ENCODE data around the gene MAPKAP1. TPM values are rescaled to one million over a fixed set of nuclear protein-coding genes. Genes with fewer than 3 reads are reported as not detected.

The MAPKAP1 gene
- polyA plus RNA-seq, 1 donor from 2014 or later = 57.5 TPM

GRCh38 chr9:125548141-125548540, 158.9 kb downstream of the MAPKAP1 start:
- no peak overlapping the region for H3K4me3 ChIP-seq (ENCODE audit: low read length)
- TF ChIP-seq EZH2 (IDR thresholded peaks at IDR 0.05; ENCODE audit: borderline replicate concordance, insufficient read depth, low read length, poor library complexity, severe bottlenecking) (no peak), CTCF (IDR thresholded peaks at IDR 0.05; ENCODE audit: poor library complexity, severe bottlenecking) (no peak), SMC3 (conservative IDR thresholded peaks at IDR 0.05; ENCODE audit: poor library complexity) (no peak), POLR2AphosphoS5 (IDR thresholded peaks at IDR 0.05) (no peak), EP300 (conservative IDR thresholded peaks at IDR 0.05; ENCODE audit: poor library complexity, severe bottlenecking) (no peak), MXI1 (conservative IDR thresholded peaks at IDR 0.05; ENCODE audit: poor library complexity, severe bottlenecking) (no peak), RAD21 (conservative IDR thresholded peaks at IDR 0.05) (no peak), TAF1 (IDR thresholded peaks at IDR 0.05; ENCODE audit: low read depth) (no peak), REST (IDR thresholded peaks at IDR 0.05; ENCODE audit: borderline replicate concordance) (no peak)
- no peak overlapping the region for H2AFZ ChIP-seq (ENCODE audit: low read depth, low read length)
- no peaks in the 10 kb centered on the region for H3K36me3 ChIP-seq (ENCODE audit: insufficient read depth, low read length)
- no peaks in the 10 kb centered on the region for H3F3A ChIP-seq (ENCODE audit: insufficient read depth, low read length, poor library complexity, severe bottlenecking)
- H3K27ac ChIP-seq (ENCODE audit: low read length) = no peak overlapping the region
- H3K4me2 ChIP-seq (ENCODE audit: low read length) = no peak overlapping the region
- H3K79me2 ChIP-seq (replicated peaks; ENCODE audit: insufficient read depth, low read length) = no peaks in the 10 kb centered on the region
- H3K9me2 ChIP-seq (ENCODE audit: insufficient read depth, low read length) = no peaks in the 10 kb centered on the region
- no peaks in the 10 kb centered on the region for H3K27me3 ChIP-seq (ENCODE audit: insufficient read depth, low read depth, low read length)
- no peaks in the 10 kb centered on the region for H3K9me3 ChIP-seq (ENCODE audit: low read length)
- H4K20me1 ChIP-seq (ENCODE audit: insufficient read depth) = no peaks in the 10 kb centered on the region
- no peak overlapping the region for H3K9ac ChIP-seq (ENCODE audit: low read length)

GRCh38 chr9:125547368-125547767, 159.6 kb downstream of the MAPKAP1 start:
- TF ChIP-seq EP300 (conservative IDR thresholded peaks at IDR 0.05; ENCODE audit: poor library complexity, severe bottlenecking) (no peak), CTCF (IDR thresholded peaks at IDR 0.05; ENCODE audit: poor library complexity, severe bottlenecking) (no peak), EZH2 (IDR thresholded peaks at IDR 0.05; ENCODE audit: borderline replicate concordance, insufficient read depth, low read length, poor library complexity, severe bottlenecking) (no peak), MXI1 (conservative IDR thresholded peaks at IDR 0.05; ENCODE audit: poor library complexity, severe bottlenecking) (no peak), RAD21 (conservative IDR thresholded peaks at IDR 0.05) (no peak), TAF1 (IDR thresholded peaks at IDR 0.05; ENCODE audit: low read depth) (no peak), POLR2AphosphoS5 (IDR thresholded peaks at IDR 0.05) (no peak), SMC3 (conservative IDR thresholded peaks at IDR 0.05; ENCODE audit: poor library complexity) (no peak), REST (IDR thresholded peaks at IDR 0.05; ENCODE audit: borderline replicate concordance) (no peak)
- Histone ChIP-seq H4K20me1 (ENCODE audit: insufficient read depth) (no peaks in the 10 kb centered on the region), H2AFZ (ENCODE audit: low read depth, low read length) (no peak overlapping the region), H3K36me3 (ENCODE audit: insufficient read depth, low read length) (no peaks in the 10 kb centered on the region), H3K27me3 (ENCODE audit: insufficient read depth, low read depth, low read length) (no peaks in the 10 kb centered on the region), H3K4me3 (ENCODE audit: low read length) (no peak overlapping the region), H3K4me2 (ENCODE audit: low read length) (no peak overlapping the region), H3K9me2 (ENCODE audit: insufficient read depth, low read length) (no peaks in the 10 kb centered on the region), H3K9me3 (ENCODE audit: low read length) (no peaks in the 10 kb centered on the region), H3K79me2 (replicated peaks; ENCODE audit: insufficient read depth, low read length) (no peaks in the 10 kb centered on the region), H3K27ac (ENCODE audit: low read length) (no peak overlapping the region), H3F3A (ENCODE audit: insufficient read depth, low read length, poor library complexity, severe bottlenecking) (no peaks in the 10 kb centered on the region), H3K9ac (ENCODE audit: low read length) (no peak overlapping the region)
